OCI-LY3 (cell line): ENCODE data around the gene OSBPL9.

ENCODE experiments used
- CTCF ChIP-seq: fragments of 200-600, 300-600 bp; sonication (generic); IDR thresholded peaks from 2 replicates; pipeline ENCODE4 v1.5.1; 2014; ENCODE audit warnings: antibody characterized with exemption, low read length, low read depth
- EZH2phosphoT487 ChIP-seq: fragments of 200-600 bp; shearing (Covaris generic); IDR thresholded peaks from 2 replicates; pipeline ENCODE4 v1.6.1; 2018; ENCODE audit warnings: antibody characterized with exemption, mixed run types, low read depth

- TF ChIP-seq CTCF (no peak), EZH2phosphoT487 (no peak)
Observed at GRCh38 chr1:51644020-51644419, 27.1 kb downstream of the OSBPL9 start.
